GM12878 (cell line): ENCODE results near the gene RRP15. TPM values are rescaled to one million over a fixed set of nuclear protein-coding genes. Genes with fewer than 3 reads are reported as not detected.

Experiments
- ATAC-seq: fragments of 200-7000 bp; cut with Tn5 transposase; 3 replicates; pipeline ENCODE4 v1.9.1; 2020; ENCODE audit warnings: mild to moderate bottlenecking, moderate library complexity
- BruUV-seq: library from RNA; stranded (reverse); fragments of 400-500 nt; replicated peaks from 2 replicates; lab custom pipeline; 2021; lab: Mats Ljungman, UMichigan
- CTCF ChIA-PET: fragments of 300-600 bp; sonication (Branson Sonifier 250); formaldehyde crosslinking; extraction: SDS; loops from one replicate; lab custom pipeline; 2021; ENCODE audit warnings: inconsistent platforms; lab: Yijun Ruan, JAX
- POLR2A ChIA-PET: fragments of 350-600 bp; formaldehyde crosslinking; extraction: SDS; loops from one replicate; lab custom pipeline; 2021; ENCODE audit warnings: inconsistent platforms; lab: Charles Lee
- RAD21 ChIA-PET: fragments of 300-600 bp; sonication (Branson Sonifier 250); formaldehyde crosslinking; loops from one replicate; lab custom pipeline; 2023; ENCODE audit warnings: antibody characterized with exemption; ENCODE audit not compliant: unreplicated experiment; lab: Charles Lee
- SMC1A ChIA-PET: fragments of 300-600 bp; sonication (Branson Sonifier 250); formaldehyde crosslinking; loops from one replicate; lab custom pipeline; 2023; ENCODE audit not compliant: unreplicated experiment, uncharacterized antibody; lab: Charles Lee
- DNase-seq: peaks from one replicate; pipeline ENCODE4 v3.0.0-alpha.2; 2011; ENCODE audit warnings: low read depth, low spot score
- FAIRE-seq: peaks from 3 replicates; lab custom pipeline; 2011; peaks lifted over from hg19 to GRCh38; lab: Jason Lieb, UNC
- H2AFZ ChIP-seq: 2 replicates; pipeline ENCODE4 v1.6.0; 2011; ENCODE audit warnings: low read depth, low read length, control low read depth; ENCODE audit not compliant: control insufficient read depth
- H3K27ac ChIP-seq: 2 replicates; pipeline ENCODE4 v1.5.1; 2011; ENCODE audit warnings: control low read depth; ENCODE audit not compliant: control insufficient read depth, insufficient read depth
- H3K27me3 ChIP-seq, 2 experiments: replicated peaks in 1 of 2; 2 replicates each; pipeline versions ENCODE4 v1.6.0 to v1.6.1; 2011; ENCODE audit warnings: low read length in 1 of 2; ENCODE audit not compliant: control insufficient read depth in 2 of 2, insufficient read depth in 2 of 2
- H3K36me3 ChIP-seq, 2 experiments: 2 replicates each; pipeline ENCODE4 v1.5.1; 2011; ENCODE audit warnings: low read length in 1 of 2; ENCODE audit not compliant: control insufficient read depth in 2 of 2, insufficient read depth in 2 of 2
- H3K4me1 ChIP-seq: 2 replicates; pipeline ENCODE4 v1.6.1; 2011; ENCODE audit warnings: mild to moderate bottlenecking, low read length, moderate library complexity, mixed read lengths; ENCODE audit not compliant: control insufficient read depth, insufficient read depth
- H3K4me2 ChIP-seq: 2 replicates; pipeline ENCODE4 v1.6.0; 2011; ENCODE audit warnings: control low read depth; ENCODE audit not compliant: control insufficient read depth, insufficient read depth
- H3K4me3 ChIP-seq: fragments of 200-600 bp; sonication (generic); 2 replicates; pipeline ENCODE4 v1.5.1; 2016
- H3K79me2 ChIP-seq: 2 replicates; pipeline ENCODE4 v1.6.0; 2011; ENCODE audit warnings: low read length; ENCODE audit not compliant: control insufficient read depth, insufficient read depth
- H3K9ac ChIP-seq: 2 replicates; pipeline ENCODE4 v1.8.0; 2011; ENCODE audit warnings: low read length, control low read depth, mixed read lengths; ENCODE audit not compliant: control insufficient read depth, insufficient read depth
- H3K9me3 ChIP-seq: replicated peaks from 3 replicates; pipeline ENCODE4 v1.5.1; 2011; ENCODE audit warnings: mild to moderate bottlenecking, low read length; ENCODE audit not compliant: control insufficient read depth, insufficient read depth
- H4K20me1 ChIP-seq: 2 replicates; pipeline ENCODE4 v1.6.0; 2011; ENCODE audit not compliant: control insufficient read depth, insufficient read depth
- BMI1 ChIP-seq: fragments of 450-650 bp; IDR thresholded peaks from 2 replicates; pipeline ENCODE4 v1.6.1; 2016; ENCODE audit warnings: mild to moderate bottlenecking, moderate library complexity, borderline replicate concordance
- CBX5 ChIP-seq: sonication (generic); IDR thresholded peaks from 2 replicates; pipeline ENCODE4 v1.6.1; 2016; ENCODE audit warnings: low read depth, moderate library complexity, mild to moderate bottlenecking, inconsistent platforms
- CHD2 ChIP-seq: IDR thresholded peaks from 2 replicates; pipeline ENCODE4 v1.6.1; 2011; ENCODE audit warnings: low read depth, low read length, improper control_type of control experiment, borderline replicate concordance
- CREM ChIP-seq: IDR thresholded peaks from 2 replicates; pipeline ENCODE4 v1.6.1; 2014; ENCODE audit warnings: antibody characterized with exemption, low read depth
- DPF2 ChIP-seq: fragments of 450-650 bp; IDR thresholded peaks from 2 replicates; pipeline ENCODE4 v1.6.1; 2017; ENCODE audit warnings: mild to moderate bottlenecking
- ESRRA ChIP-seq: IDR thresholded peaks from 2 replicates; pipeline ENCODE4 v1.6.1; 2012; ENCODE audit warnings: mild to moderate bottlenecking, low read length, improper control_type of control experiment
- HDGF ChIP-seq: fragments of 450-650 bp; IDR thresholded peaks from 2 replicates; pipeline ENCODE4 v1.6.1; 2016; ENCODE audit warnings: antibody characterized with exemption
- KDM1A ChIP-seq: fragments of 200-600 bp; sonication (generic); IDR thresholded peaks from 2 replicates; pipeline ENCODE4 v1.6.1; 2016; ENCODE audit warnings: borderline replicate concordance
- LARP7 ChIP-seq: fragments of 450-650 bp; IDR thresholded peaks from 2 replicates; pipeline ENCODE4 v1.6.1; 2017; ENCODE audit warnings: mild to moderate bottlenecking
- MEF2A ChIP-seq: IDR thresholded peaks from 2 replicates; pipeline ENCODE4 v1.6.1; 2011; ENCODE audit warnings: low read depth, mild to moderate bottlenecking, low read length, moderate library complexity; ENCODE audit not compliant: insufficient read depth
- MTA3 ChIP-seq: IDR thresholded peaks from 2 replicates; pipeline ENCODE4 v1.6.1; 2012; ENCODE audit warnings: low read length, inconsistent platforms, borderline replicate concordance
- NKRF ChIP-seq: fragments of 450-650 bp; conservative IDR thresholded peaks from 2 replicates; pipeline ENCODE4 v1.6.1; 2017; ENCODE audit warnings: mild to moderate bottlenecking, moderate library complexity
- POU2F2 ChIP-seq: IDR thresholded peaks from 3 replicates; pipeline ENCODE4 v1.6.1; 2011; ENCODE audit warnings: low read depth, mild to moderate bottlenecking, low read length, borderline replicate concordance
- STAT3 ChIP-seq: IDR thresholded peaks from 2 replicates; pipeline ENCODE4 v1.6.1; 2011; ENCODE audit warnings: low read depth, low read length, improper control_type of control experiment
- SUPT20H ChIP-seq: IDR thresholded peaks from 2 replicates; pipeline ENCODE4 v1.6.1; 2011; ENCODE audit warnings: low read depth, mild to moderate bottlenecking, low read length, moderate library complexity, borderline replicate concordance; ENCODE audit not compliant: control insufficient read depth
- TBL1XR1 ChIP-seq: IDR thresholded peaks from 2 replicates; pipeline ENCODE4 v1.6.1; 2012; ENCODE audit warnings: low read depth, low read length, improper control_type of control experiment
- ZBTB33 ChIP-seq: fragments of 450-650 bp; IDR thresholded peaks from 2 replicates; pipeline ENCODE4 v1.6.1; 2017; ENCODE audit warnings: mild to moderate bottlenecking
- WGBS: methylation state at CpG from one replicate; pipeline ENCODE4 v1.1.6; 2016; ENCODE audit warnings: low lambda C conversion rate; ENCODE audit not compliant: insufficient replicate concordance, insufficient coverage; ENCODE audit errors: missing lambda C conversion rate; 5-methylcytosine and 5-hydroxymethylcytosine counted together
- in situ Hi-C: fragments of 300-500 bp; cut with MboI; formaldehyde crosslinking; loops from 9 replicates; pipeline ENCODE4 v1.14.3; 2018; ENCODE audit warnings: mixed read lengths
- intact Hi-C: fragments of 100-400 bp; cut with micrococcal nuclease; formaldehyde crosslinking; loops from one replicate; pipeline ENCODE4 v1.14.2; 2022; ENCODE audit not compliant: unreplicated experiment
- polyA plus RNA-seq, 11 experiments: library from polyadenylated mRNA; depleted of rRNA in 4 of 11; unstranded in 6 of 11; stranded (reverse) in 5 of 11; fragments of >200 nt; fragmentation: Nextera tagmentation in 4 of 11; fragmentation: Illumina TruSeq in 1 of 11; extraction: Ambion mirVana in 4 of 11; extraction: Trizol in 1 of 11; gene quantifications; 1 replicate in 1 of 11; 2 replicates in 10 of 11; pipeline versions ENCODE4 v1.2.1 to v1.2.3, GENCODE V29; 2011 to 2016; ENCODE audit warnings: inconsistent platforms in 2 of 11, missing spikeins in 2 of 11, low read depth in 1 of 11
- total RNA-seq, 4 experiments: library from RNA; depleted of rRNA in 3 of 4; stranded (reverse); fragments of >200 nt in 3 of 4; fragmentation: Illumina TruSeq in 1 of 4; extraction: Trizol in 1 of 4; gene quantifications; 2 replicates each; pipeline versions ENCODE4 v1.2.1 to v1.2.3, GENCODE V29; 2013 to 2021
- TF ChIP-seq, protein P1 (sequence below): fragments of 450-650 bp; IDR thresholded peaks from 2 replicates; pipeline ENCODE4 v1.6.1; 2018; ENCODE audit warnings: mild to moderate bottlenecking, low read depth, moderate library complexity; ENCODE audit not compliant: partially characterized antibody
- TF ChIP-seq, protein P2 (sequence below): IDR thresholded peaks from 2 replicates; pipeline ENCODE4 v1.6.1; 2011; ENCODE audit warnings: low read depth, low read length, improper control_type of control experiment, borderline replicate concordance

The RRP15 gene
- total and polyA plus RNA-seq, 10 of the 15 experiments (the other 5 are each of a cell fraction or from before 2014, with no cell fraction given), result 5.6 to 37.8 (median 19.1) TPM

DNA sequence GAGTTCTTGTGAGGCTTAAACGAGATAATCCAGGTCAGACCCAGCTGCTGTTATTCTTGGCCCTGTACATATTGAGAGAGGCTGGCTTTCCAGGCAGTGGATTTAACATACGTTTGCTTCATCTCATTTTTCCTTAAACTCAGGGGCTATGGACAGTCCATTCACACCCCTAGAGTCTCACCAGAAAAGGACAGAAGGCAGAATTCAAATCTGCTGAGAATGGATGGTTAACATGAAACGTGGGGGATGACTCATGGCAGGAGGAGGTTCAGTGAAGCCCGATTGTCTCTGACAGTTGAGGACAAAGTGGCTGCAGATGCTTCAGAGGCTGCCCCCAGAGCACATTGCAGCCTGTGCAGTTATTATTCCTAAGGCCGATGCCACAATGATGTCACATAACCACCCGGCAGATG, 99.5 kb downstream of the RRP15 start:
- intact Hi-C loops (no loop called here), in situ Hi-C loops (no loop called here)
- no peak for TF ChIP-seq MEF2A
- no peak for TF ChIP-seq TBL1XR1
- TF ChIP-seq SUPT20H, result no peak
- TF ChIP-seq, protein P1, sequence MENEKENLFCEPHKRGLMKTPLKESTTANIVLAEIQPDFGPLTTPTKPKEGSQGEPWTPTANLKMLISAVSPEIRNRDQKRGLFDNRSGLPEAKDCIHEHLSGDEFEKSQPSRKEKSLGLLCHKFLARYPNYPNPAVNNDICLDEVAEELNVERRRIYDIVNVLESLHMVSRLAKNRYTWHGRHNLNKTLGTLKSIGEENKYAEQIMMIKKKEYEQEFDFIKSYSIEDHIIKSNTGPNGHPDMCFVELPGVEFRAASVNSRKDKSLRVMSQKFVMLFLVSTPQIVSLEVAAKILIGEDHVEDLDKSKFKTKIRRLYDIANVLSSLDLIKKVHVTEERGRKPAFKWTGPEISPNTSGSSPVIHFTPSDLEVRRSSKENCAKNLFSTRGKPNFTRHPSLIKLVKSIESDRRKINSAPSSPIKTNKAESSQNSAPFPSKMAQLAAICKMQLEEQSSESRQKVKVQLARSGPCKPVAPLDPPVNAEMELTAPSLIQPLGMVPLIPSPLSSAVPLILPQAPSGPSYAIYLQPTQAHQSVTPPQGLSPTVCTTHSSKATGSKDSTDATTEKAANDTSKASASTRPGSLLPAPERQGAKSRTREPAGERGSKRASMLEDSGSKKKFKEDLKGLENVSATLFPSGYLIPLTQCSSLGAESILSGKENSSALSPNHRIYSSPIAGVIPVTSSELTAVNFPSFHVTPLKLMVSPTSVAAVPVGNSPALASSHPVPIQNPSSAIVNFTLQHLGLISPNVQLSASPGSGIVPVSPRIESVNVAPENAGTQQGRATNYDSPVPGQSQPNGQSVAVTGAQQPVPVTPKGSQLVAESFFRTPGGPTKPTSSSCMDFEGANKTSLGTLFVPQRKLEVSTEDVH, result no peak
- TF ChIP-seq NKRF, result no peak
- TF ChIP-seq KDM1A, result no peak
- TF ChIP-seq STAT3, result no peak
- no peak for TF ChIP-seq BMI1
- no peak for TF ChIP-seq CHD2
- TF ChIP-seq ZBTB33, result no peak
- TF ChIP-seq ESRRA, result no peak
- no peak for TF ChIP-seq LARP7
- TF ChIP-seq CREM, result no peak
- TF ChIP-seq DPF2, result no peak
- no peak for TF ChIP-seq POU2F2
- TF ChIP-seq, protein P2, sequence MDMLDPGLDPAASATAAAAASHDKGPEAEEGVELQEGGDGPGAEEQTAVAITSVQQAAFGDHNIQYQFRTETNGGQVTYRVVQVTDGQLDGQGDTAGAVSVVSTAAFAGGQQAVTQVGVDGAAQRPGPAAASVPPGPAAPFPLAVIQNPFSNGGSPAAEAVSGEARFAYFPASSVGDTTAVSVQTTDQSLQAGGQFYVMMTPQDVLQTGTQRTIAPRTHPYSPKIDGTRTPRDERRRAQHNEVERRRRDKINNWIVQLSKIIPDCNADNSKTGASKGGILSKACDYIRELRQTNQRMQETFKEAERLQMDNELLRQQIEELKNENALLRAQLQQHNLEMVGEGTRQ, result no peak
- no peak for TF ChIP-seq CBX5
- TF ChIP-seq MTA3, result no peak
- TF ChIP-seq HDGF, result no peak
- FAIRE-seq (no peak), DNase-seq (no peak), ATAC-seq (no peak)
- no peak overlapping the region for H2AFZ ChIP-seq
- no peaks in the 10 kb centered on the region for H3K9me3 ChIP-seq
- ChIA-PET POLR2A (no interaction called here), SMC1A (no interaction called here), RAD21 (no interaction called here), CTCF (interaction anchor here (1.7 kb wide), 1 partner anchor 46 kb away, joined by 5 read pairs; no protein-coding TSS in a partner anchor)
- H4K20me1 ChIP-seq, result no peaks in the 10 kb centered on the region
- H3K4me3 ChIP-seq, result no peak overlapping the region
- WGBS, result 28% methylated on average over 6 of the region's 6 CpGs
- BruUV-seq, result no TSS peak
- no peaks in the 10 kb centered on the region for H3K4me1 ChIP-seq
- H3K27me3 ChIP-seq, result no peaks in the 10 kb centered on the region
- no peaks in the 10 kb centered on the region for H3K36me3 ChIP-seq
- no peaks in the 10 kb centered on the region for H3K79me2 ChIP-seq
- H3K9ac ChIP-seq, result no peak overlapping the region
- no peak overlapping the region for H3K4me2 ChIP-seq
- no peak overlapping the region for H3K27ac ChIP-seq
